Fibroblast of peridontal ligament (primary cell): ENCODE data around the gene HSPA4.
"Not testable (repeated sequence)": the region's sequence is repeated elsewhere in the genome, so short reads cannot be mapped to it uniquely, and the experiment has no call there.

Source experiments
- DNase-seq: peaks from one replicate; pipeline ENCODE4 v3.0.0-alpha.2; 2010; ENCODE audit errors: extremely low read depth

HSPA4 gene

DNA sequence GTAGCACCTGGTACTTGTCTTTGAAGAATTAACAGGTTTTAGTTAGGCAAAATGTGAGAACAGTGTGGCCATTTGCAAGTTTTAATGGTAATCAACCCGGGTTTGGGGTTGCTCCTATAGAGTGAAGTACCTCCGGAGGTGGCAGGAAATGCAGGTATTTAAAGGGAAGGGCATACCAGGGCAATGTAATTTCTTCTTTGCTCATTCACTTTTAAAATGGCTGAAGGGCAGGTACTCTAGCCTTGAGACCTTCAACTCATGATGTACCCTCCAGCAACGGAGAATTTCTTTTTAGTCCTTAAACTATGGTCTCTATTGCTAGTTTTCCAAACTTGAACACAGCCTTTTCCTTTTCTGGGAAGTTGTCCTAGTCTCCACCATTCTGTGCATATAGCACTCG, 1.3 kb upstream of the HSPA4 start:
- DNase-seq: no peak

DNA sequence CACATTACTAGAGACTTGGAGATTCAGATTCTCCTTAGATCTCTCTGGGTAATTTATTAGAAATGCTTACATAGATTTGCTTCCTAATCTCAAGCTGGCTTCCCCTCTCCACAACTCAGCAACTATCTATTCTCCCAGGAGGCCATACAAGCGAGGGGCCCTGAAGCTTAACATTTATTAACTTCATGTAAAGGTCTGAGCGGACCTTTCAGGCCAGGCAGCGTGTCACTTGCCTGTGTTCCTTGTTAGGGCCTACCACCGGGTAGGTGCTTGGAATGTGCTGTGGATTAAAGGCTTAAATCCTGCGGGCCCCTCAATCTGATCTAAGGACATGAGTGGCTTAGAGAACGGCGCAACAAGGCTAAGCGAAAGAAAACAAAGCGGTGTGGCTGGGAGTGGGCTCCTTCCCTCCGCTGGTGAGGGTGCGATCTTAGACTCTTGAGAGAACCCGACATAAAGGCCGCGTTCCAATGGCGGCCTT, 712 bp upstream of the HSPA4 start:
- DNase-seq: no peak

DNA sequence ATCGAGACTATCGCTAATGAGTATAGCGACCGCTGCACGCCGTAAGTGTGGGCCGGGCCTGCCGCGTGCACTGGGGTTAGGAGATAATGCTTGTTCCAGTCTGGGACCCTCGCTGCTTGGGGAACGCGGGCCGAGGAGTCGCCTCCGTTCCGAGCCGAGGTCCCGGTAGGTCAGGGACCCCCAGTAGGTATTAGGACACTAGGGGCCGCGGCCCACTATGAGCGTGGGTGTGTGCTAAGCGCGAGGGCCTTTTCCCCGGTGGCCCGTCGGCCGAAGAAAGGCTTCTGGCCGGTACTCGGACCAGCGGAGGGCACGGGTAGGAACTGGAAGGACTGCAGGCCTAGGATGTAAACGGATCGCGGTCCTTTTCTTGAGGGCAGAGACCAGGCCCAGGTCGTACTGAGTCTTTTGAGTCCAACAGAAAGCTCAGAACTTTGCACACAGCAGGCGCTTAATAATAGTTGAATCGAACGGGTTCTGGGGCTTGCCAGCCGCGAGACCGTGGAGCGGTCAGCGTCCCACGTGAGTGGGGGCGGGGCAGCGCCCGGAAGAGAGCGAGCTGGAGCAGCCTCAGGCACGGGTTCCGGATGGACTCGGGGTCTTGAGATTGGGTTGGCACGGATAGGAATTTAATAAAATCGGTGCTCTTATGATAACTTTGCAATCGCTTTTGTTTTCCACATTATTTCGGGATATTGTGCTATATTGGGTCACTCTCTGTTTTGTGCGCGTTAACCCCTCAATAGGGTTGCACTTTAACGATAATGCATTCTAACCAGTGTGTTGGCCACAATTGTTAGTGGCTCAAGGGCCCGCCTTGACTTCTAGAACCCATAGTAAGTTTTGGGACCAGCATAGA, 733 bp downstream of the HSPA4 start:
- peak; percentile 43 for DNase-seq

DNA sequence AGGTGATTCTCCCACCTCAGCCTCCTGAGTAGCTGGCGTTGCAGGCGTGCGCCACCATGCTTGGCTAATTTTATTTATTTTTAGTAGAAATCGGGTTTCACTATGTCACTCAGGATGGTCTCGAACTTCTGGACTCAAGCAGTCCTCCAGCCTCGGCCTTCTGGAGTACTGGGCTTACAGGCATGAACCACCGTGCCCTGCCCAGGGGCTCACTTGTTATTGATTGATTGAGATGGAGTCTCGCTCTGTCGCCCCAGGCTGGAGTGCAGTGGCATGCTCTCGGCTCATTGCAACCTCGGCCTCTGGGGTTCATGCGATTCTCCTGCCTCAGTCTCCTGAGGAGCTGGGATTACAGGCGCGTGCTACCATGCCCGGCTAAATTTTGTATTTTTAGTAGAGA, 1.6 kb downstream of the HSPA4 start:
- no peak for DNase-seq

DNA sequence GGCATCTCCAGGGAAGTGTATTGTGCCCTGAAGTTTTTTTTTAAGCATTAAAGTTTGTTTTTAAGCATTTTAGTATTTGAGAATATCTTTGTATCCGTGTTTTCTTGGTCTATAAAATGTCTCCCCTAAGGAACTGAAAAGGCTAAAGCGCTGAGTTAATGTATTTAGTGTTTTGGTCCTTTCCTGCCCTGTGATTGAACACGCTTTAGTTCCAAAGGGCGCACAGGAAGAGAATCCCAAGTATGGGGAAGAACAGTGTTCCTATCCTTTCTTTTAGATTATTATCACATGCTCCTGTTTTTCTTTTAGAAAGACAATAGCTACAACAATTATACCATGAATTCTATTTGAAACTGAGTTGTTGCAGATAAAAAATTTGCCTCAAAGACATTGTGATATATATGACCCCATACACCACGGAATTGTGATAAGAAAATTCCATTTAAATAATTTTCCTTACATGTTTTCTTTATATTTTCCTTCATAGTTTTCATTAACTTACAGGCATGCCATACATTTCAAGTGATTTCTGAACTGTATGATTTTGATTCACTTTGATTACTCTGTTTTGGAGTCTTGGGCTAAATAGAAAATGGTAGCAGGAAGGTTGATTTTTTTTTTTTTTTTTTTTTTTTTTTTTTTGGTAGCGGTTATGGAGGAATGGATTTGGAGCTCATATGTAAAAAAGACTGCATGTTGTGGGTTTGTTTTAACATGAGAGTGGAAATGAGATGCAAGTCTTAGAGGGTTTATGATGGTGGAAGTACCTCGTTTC, 3.1 kb downstream of the HSPA4 start:
- DNase-seq: no peak

DNA sequence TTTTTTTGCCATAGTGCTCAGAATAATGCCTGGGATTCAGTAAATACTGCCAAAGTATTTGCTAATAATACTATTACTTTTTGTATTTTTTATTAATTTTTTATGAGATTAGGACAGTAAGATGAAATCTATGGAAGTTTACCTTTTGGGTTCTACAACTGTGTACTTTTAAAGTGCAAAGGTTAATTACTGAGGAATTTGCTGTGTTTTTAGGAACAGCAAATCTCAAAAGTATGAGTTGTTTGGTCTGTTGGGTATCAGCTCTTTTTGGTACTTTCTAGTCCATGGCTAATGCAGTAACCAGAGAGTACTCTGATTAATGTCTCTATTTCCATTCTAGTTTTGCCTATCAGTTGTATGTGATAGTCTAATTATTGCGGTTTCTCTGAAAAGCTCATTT, 5.1 kb downstream of the HSPA4 start:
- no peak for DNase-seq

DNA sequence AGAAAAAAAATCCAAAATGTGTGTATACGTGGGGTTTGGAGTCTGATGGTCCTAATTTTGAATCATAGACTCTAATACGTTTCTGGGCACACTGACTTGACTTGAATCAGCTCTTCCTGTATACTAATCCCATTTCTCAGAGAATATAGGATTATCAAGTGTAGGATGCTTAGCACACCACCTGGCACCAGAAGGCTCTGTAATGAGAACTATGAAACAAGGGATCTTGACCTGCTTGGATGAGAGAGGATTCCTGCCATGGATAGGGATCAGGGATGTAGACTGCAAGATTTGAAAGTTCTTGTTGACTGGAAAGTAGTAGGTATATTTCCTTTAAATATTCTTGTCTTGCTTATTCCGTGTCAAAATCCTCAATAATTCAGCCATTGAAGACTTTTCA, 7.8 kb downstream of the HSPA4 start:
- DNase-seq: no peak

DNA sequence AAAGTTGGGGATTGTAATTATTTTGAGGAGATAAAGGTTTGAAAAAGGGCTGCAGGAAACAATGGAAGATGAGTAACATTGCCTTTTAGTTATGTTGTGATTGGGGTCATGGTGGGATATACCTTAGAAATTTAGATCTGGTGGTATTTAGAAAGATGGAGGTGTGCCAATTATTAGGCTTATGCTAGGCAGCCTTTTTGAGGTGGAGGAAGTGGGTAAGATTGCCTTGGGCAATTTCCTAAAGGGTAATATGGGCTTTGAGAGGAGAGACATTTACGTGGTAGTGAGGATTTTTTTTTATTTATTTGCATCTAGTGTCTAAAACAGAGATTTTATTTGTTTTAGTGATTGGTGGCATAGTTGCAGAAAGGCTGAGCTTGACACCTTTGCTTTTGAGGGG, 10.5 kb downstream of the HSPA4 start:
- no peak for DNase-seq

DNA sequence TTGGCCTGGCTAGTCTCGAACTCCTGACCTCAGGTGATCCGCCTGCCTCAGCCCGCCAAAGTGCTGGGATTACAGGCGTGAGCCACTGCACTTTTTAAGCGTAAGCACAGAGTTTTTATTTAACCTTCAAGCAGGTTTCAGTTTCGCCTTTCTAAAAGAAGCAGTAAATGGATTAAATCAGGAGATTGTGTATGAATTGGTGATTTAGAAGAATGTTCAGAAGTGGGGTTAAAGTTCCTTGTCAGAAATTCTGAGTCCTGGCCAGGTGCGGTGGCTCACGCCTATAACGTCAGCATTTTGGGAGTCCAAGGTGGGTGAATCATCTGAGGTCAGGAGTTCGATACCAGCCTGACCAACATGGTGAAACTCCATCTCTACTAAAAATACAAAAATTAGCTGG, 12.2 kb downstream of the HSPA4 start:
- DNase-seq: no peak

DNA sequence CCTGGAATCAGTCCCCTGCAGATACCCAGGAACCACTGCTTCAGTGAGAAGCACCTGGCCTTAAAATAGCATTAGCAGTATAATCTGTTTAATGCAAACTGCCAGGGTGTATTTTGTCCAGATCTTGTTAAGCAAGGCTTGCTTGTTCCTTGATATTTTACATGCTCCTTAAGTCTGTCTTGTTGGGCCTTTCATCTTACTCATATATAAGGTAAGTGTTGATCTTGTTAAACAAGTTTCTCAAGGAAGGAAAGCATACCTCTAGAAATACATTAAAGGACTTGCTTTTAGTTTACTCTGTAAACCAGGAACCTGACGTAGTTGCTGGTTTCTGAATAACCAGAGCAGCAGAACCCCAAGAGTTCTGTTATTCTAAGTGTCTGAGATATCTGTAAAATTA, 13.7 kb downstream of the HSPA4 start:
- DNase-seq: no peak

DNA sequence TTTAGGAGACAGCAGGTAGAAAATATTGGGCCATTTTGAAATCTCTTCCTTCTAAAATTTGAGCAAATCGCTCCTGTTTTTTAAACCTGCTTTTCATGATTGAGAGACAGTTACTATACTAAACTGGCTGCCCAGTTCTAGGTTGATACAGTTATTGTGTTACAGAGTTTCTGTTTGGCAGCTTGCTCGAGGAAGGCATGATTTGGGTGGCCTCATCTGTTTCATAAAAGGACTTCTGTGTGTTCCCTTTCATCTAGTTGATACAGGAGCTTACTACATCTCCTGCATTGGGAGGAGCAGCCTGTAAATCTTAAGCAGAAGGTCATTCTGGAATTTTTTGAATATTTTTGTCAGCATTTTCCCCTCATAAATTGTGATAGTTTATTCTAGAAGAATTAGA, 14.2 kb downstream of the HSPA4 start:
- DNase-seq: no peak

DNA sequence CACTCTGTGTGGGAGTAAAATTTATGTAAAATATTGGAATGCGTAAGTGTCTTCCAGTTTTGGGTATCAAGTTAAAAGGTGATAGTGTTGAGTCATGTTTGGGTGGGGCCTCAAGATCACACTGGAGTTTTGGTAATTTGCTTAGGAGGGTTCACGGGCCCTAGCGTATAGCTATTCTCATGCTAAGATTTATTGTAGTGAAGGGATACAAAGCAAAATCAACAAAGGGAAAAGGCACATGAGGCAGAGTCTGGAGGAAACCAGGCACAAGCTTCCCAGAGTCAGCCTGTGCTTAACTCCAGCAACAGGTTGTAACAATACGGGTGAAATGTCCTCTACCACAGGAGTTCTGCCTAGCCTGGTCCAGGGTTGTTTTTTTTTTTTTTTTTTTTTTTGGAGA, 20.2 kb downstream of the HSPA4 start:
- no peak for DNase-seq

DNA sequence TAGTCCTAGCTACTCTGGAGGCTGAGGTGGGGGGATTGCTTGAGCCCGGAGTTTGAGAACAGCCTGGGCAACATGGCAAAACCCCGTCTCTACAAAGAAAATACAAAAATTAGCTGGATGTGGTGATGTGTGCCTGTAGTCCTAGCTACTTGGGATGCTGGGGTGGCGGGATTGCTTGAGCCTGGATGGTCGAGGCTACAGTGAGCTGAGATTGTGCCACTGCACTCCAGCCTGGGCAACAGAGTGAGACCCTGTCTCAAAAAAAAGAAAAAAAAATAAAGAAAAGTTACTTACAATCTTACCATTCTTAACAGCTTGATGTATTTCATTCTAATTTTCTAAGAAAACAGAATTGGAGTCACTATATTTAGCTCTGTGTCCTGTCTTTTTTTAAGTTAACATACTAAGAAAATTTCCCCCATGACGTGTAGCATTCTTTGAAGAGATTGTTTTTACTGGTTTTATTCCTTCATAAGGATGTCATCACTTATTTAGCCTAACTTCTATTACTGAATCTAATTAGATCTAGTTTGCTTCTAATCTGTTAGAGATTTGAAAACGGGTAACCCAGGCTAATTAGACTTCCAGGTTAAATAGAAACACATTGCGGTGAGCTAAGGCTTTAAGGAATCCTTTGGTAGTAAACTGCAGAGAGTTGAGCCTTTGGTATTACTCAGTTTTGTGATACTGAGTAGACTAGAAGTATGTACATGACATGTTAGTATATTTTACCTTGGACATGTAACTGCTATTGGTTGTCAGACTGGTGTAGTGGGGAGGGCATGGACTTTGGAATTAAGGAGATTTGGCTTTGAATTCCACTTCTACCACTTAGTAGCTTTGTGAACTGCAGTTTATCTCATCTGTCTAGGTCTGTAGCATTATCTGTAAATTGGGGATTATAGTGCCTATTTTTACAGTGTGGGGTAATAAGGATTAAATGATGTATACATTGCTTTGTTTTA, 24.0 kb downstream of the HSPA4 start:
- peak; percentile 80 for DNase-seq

DNA sequence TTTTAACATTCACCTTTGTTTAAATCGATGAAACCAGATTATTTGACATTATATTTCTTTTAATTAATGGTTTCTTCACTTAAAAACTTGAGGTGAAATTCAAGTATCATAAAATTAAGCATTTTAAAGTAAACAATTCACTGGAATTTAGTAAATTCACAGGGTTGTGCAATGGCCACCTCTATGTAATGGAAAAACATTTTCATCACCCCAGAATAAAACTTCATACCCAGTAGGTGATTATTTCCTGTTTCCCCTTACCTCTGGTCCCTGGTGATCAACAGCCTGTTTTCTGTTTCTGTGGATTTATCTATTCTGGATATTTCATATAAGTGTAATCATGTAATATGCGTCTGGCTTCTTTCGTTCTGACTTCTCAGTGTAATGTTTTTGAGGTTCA, 27.2 kb downstream of the HSPA4 start:
- DNase-seq: no peak

DNA sequence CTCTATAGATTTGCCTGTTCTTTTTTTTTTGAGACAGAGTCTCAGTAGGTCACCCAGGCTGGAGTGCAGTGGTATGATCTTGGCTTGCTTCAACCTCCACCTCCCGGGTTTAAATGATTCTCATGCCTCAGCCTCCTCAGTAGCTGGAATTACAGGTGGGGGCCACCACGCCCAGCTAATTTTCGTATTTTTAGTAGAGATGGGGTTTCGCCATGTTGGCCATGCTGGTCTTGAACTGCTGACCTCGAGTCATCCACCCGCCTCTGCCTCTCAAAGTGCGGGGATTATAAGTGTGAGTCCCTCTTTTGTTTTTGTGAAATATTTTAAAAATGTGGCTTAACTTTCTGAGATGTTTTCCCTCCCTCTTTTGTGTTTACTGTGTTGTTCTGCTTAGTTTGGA, 29.2 kb downstream of the HSPA4 start:
- no peak for DNase-seq

DNA sequence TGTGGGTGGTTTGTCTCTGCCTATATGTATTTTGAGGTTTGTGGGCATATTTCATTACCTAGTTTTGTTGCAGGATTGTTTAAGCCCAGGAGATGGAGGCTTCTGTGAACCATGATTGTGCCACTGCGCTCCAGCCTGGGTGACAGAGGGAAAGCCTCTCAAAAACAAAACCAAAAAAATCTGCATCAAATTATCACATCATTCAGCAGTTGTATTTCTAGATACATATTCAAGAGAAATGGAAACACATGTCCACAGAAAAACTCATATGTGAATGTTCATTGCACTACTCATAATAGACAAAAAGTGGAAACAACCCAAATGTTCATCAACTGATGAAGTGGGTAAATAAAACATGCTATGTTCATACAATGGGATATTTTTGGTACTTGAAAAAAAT, 29.9 kb downstream of the HSPA4 start:
- DNase-seq: peak; percentile 81

DNA sequence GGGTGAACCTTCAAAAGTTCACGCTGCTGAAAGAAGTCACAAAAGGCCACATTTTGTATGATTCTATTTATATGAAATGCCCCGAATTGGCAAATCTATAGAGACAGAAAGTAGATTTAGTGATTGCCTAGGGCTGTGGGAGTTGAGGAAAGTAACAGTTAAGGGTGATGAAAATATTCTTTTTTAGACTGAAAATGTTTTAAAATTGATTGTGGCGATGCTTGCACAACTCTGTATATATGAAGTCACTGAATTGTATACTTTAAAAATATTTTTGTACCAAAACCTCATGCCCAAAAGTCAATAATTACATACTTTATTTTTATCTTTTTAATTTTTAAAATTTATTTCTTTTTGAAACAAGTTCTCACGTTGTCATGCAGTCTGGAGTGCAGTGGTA, 30.3 kb downstream of the HSPA4 start:
- peak; percentile 64 for DNase-seq

DNA sequence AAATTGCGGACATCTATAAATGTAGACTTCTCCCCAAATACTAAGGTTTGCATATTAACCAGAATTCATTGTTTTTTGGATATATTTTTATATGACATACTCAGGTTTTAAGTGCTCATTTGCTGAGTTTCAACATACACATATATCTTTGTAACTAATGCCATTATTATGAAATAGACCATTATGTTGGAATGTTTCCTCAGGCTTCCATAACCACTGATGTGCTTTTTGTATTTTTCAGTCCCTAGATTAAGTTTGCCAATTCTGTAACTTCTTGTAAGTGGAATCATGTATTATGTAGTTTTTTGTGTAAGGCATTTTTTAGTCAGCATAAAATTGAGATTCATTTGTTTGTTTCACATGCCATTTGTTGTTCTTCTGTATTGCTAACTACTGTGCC, 32.1 kb downstream of the HSPA4 start:
- DNase-seq: peak; percentile 57

DNA sequence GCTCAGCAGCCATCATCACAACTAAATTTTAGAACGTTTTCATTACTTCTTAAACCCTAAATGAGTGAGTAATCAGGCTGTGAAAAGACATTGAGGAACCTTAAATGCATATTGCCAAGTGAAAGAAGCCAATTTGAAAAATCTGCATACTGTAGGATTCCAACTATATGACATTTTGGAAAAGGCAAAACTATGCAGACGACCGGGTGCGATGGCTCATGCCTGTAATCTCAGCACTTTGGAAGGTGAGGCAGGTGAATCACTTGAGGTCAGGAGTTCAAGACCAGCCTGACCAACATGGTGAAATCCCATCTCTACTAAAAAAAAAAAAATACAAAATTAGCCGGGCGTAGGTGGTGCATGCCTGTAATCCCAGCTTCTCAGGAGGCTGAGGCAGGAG, 33.4 kb downstream of the HSPA4 start:
- DNase-seq: not testable (repeated sequence)

DNA sequence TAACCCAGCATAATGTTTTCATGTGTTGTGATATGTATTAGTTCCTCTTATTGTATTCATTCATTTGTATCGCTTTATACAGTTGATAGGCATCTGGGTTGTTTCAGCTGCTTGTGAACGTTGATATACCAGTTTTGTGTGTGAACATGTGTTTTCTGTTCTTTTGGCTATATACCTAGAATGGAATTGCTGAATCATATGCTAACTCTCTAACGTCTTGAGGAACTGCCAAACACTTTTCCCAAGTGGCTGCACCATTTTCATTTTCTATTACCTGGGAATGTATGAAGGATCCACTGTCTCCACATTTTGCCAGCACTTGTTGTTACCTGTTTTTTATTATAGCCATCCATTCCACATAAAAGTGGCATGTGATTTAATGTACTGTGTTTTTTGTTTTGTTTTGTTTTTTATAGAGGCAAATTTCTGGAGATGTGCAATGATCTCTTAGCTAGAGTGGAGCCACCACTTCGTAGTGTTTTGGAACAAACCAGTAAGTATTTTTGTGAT, 34.6 kb downstream of the HSPA4 start:
- DNase-seq: peak; percentile 64

DNA sequence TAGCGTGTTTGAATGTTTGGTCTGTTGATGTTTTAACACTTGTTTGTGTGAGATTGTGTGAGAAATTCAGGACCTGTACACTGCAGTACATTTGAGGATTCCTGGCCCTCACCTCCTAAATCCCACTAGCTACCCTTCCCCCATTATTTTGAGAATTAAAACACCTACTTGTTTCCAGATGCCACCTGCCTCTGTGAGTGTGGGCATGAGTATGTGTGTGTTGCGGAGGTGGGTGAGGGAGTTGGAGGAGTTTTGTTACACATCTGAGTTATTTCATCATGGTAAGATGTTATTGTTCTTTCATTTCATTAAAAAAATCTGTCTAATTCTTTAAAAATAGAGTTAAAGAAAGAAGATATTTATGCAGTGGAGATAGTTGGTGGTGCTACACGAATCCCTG, 36.3 kb downstream of the HSPA4 start:
- no peak for DNase-seq

DNA sequence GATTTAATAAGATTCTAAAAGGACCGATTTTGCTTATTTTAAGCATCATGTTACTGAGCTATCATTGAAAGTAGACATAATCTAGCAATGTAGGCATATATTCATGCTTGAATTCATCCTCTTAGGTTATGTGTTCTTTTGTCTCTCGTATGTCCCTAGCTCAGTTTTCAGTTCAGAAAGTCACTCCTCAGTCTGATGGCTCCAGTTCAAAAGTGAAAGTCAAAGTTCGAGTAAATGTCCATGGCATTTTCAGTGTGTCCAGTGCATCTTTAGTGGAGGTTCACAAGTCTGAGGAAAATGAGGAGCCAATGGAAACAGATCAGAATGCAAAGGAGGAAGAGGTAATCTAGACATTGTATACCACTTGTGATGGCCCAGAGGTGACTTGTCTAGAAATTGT, 39.2 kb downstream of the HSPA4 start:
- no peak for DNase-seq
